Fibroblast of lung (primary cell): ENCODE results near the gene LVRN. TPM values are rescaled to one million over a fixed set of nuclear protein-coding genes. Genes with fewer than 3 reads are reported as not detected.

Experiments
- DNase-seq, 2 donors: peaks; one replicate each; pipeline versions ENCODE4 v3.0.0 to v3.0.0-alpha.2; 2010; ENCODE audit warnings: low read depth in 2 of 2
- H2AFZ ChIP-seq: 2 replicates; pipeline ENCODE4 v1.5.1; 2012; ENCODE audit warnings: low read length, control low read depth, inconsistent platforms
- H3K27ac ChIP-seq: 2 replicates; pipeline ENCODE4 v1.5.1; 2011; ENCODE audit warnings: low read length, control low read depth; ENCODE audit not compliant: insufficient read depth
- H3K27me3 ChIP-seq: 2 replicates; pipeline ENCODE4 v1.5.1; 2011; ENCODE audit warnings: mild to moderate bottlenecking, low read length; ENCODE audit not compliant: control insufficient read depth, insufficient read depth
- H3K36me3 ChIP-seq: 2 replicates; pipeline ENCODE4 v1.5.1; 2011; ENCODE audit warnings: low read length; ENCODE audit not compliant: control insufficient read depth, insufficient read depth
- H3K4me1 ChIP-seq: 2 replicates; pipeline ENCODE4 v1.5.1; 2011; ENCODE audit warnings: low read length; ENCODE audit not compliant: control insufficient read depth, insufficient read depth; ENCODE audit errors: extremely low read depth
- H3K4me2 ChIP-seq: 2 replicates; pipeline ENCODE4 v1.5.1; 2011; ENCODE audit warnings: low read length, control low read depth; ENCODE audit not compliant: insufficient read depth; ENCODE audit errors: extremely low read depth
- H3K4me3 ChIP-seq, 4 experiments: fragments of 200-600 bp in 1 of 4; sonication (generic) in 1 of 4; replicated peaks in 1 of 4; 2 replicates each; pipeline ENCODE4 v1.5.1; 2011 to 2016; ENCODE audit warnings: low read length in 4 of 4, low read depth in 3 of 4, mild to moderate bottlenecking in 3 of 4, control low read depth in 2 of 4, inconsistent platforms in 1 of 4, mixed read lengths in 1 of 4; ENCODE audit not compliant: insufficient read depth in 1 of 4; ENCODE audit errors: control extremely low read depth in 1 of 4
- H3K79me2 ChIP-seq: 2 replicates; pipeline ENCODE4 v1.5.1; 2012; ENCODE audit warnings: mild to moderate bottlenecking, low read length, inconsistent platforms; ENCODE audit not compliant: control insufficient read depth, insufficient read depth
- H3K9ac ChIP-seq: 2 replicates; pipeline ENCODE4 v1.5.1; 2011; ENCODE audit warnings: mild to moderate bottlenecking, low read length, control low read depth; ENCODE audit not compliant: insufficient read depth
- H3K9me3 ChIP-seq: 2 replicates; pipeline ENCODE4 v1.5.1; 2012; ENCODE audit warnings: low read depth, low read length; ENCODE audit not compliant: control insufficient read depth, insufficient read depth
- H4K20me1 ChIP-seq: 2 replicates; pipeline ENCODE4 v1.5.1; 2011; ENCODE audit warnings: low read length; ENCODE audit not compliant: control insufficient read depth, insufficient read depth; ENCODE audit errors: extremely low read depth
- CTCF ChIP-seq, 2 donors: IDR thresholded peaks in 1 of 2; conservative IDR thresholded peaks in 1 of 2; 1 replicate in 1 of 2; 2 replicates in 1 of 2; pipeline ENCODE4 v1.5.1; 2011 to 2012; ENCODE audit warnings: low read length in 2 of 2, control low read depth in 1 of 2, inconsistent platforms in 1 of 2, low read depth in 1 of 2, mild to moderate bottlenecking in 1 of 2
- EZH2 ChIP-seq: IDR thresholded peaks from 2 replicates; pipeline ENCODE4 v1.5.1; 2012; ENCODE audit warnings: low read length, control low read depth, mild to moderate bottlenecking; ENCODE audit errors: missing control alignments
- polyA plus RNA-seq, 2 donors: library from polyadenylated mRNA; depleted of rRNA in 1 of 2; stranded (reverse) in 1 of 2; unstranded in 1 of 2; fragments of >200 nt; gene quantifications; 2 replicates each; pipeline ENCODE4 v1.2.1, GENCODE V29; 2011 to 2012; ENCODE audit warnings: missing spikeins in 1 of 2
- total RNA-seq: library from RNA; depleted of rRNA; stranded (reverse); fragments of >200 nt; gene quantifications from 2 replicates; pipeline ENCODE4 v1.2.1, GENCODE V29; 2014

The LVRN gene
- total and polyA plus RNA-seq, 2 donors (not counting 1 experiment from before 2014, with no cell fraction given) = 0.10 to 0.17 TPM

GRCh38 chr5:116013936-116014335, 51.7 kb downstream of the LVRN start:
- H3K36me3 ChIP-seq = no peaks in the 10 kb centered on the region
- H2AFZ ChIP-seq = no peak overlapping the region
- DNase-seq = no peak
- no peaks in the 10 kb centered on the region for H3K9me3 ChIP-seq
- no peak for TF ChIP-seq CTCF (conservative IDR thresholded peaks at IDR 0.05 in 1 of 2, IDR thresholded peaks at IDR 0.05 in 1 of 2; ENCODE audit: low read depth in 1 of 2, low read length in 2 of 2)
- no peak for TF ChIP-seq EZH2
- no peak overlapping the region for H3K9ac ChIP-seq
- H3K4me3 ChIP-seq = no peak overlapping the region
- H3K27me3 ChIP-seq = no peaks in the 10 kb centered on the region
- peaks cover 3% of the 10 kb centered on the region for H3K4me1 ChIP-seq
- no peak overlapping the region for H3K27ac ChIP-seq
- no peak overlapping the region for H3K4me2 ChIP-seq
- no peaks in the 10 kb centered on the region for H4K20me1 ChIP-seq
- no peaks in the 10 kb centered on the region for H3K79me2 ChIP-seq

GRCh38 chr5:116023619-116024018, 61.3 kb downstream of the LVRN start:
- no peak overlapping the region for H3K4me3 ChIP-seq
- no peak for TF ChIP-seq EZH2
- TF ChIP-seq CTCF (conservative IDR thresholded peaks at IDR 0.05 in 1 of 2, IDR thresholded peaks at IDR 0.05 in 1 of 2; ENCODE audit: low read depth in 1 of 2, low read length in 2 of 2) = peak; percentile 16 to 26

GRCh38 chr5:116025866-116026265, 63.6 kb downstream of the LVRN start:
- H3K27me3 ChIP-seq = no peaks in the 10 kb centered on the region
- no peaks in the 10 kb centered on the region for H3K9me3 ChIP-seq
- no peak for TF ChIP-seq CTCF (conservative IDR thresholded peaks at IDR 0.05 in 1 of 2, IDR thresholded peaks at IDR 0.05 in 1 of 2; ENCODE audit: low read depth in 1 of 2, low read length in 2 of 2)
- TF ChIP-seq EZH2 = no peak
- DNase-seq = no peak
- no peak overlapping the region for H3K27ac ChIP-seq
- H3K9ac ChIP-seq = no peak overlapping the region
- no peak overlapping the region for H2AFZ ChIP-seq
- H3K79me2 ChIP-seq = no peaks in the 10 kb centered on the region
- H4K20me1 ChIP-seq = no peaks in the 10 kb centered on the region
- no peaks in the 10 kb centered on the region for H3K36me3 ChIP-seq
- H3K4me1 ChIP-seq = no peaks in the 10 kb centered on the region
- no peak overlapping the region for H3K4me3 ChIP-seq
- no peak overlapping the region for H3K4me2 ChIP-seq

More at GRCh38 chr5:116023619-116024018, 61.3 kb downstream of the LVRN start:
- no peak overlapping the region for H3K27ac ChIP-seq
- no peak for DNase-seq
- no peaks in the 10 kb centered on the region for H3K4me1 ChIP-seq
- no peaks in the 10 kb centered on the region for H3K9me3 ChIP-seq
- H3K27me3 ChIP-seq = no peaks in the 10 kb centered on the region
- no peak overlapping the region for H2AFZ ChIP-seq
- no peaks in the 10 kb centered on the region for H4K20me1 ChIP-seq
- no peaks in the 10 kb centered on the region for H3K36me3 ChIP-seq
- H3K79me2 ChIP-seq = no peaks in the 10 kb centered on the region
- H3K9ac ChIP-seq = no peak overlapping the region
- no peak overlapping the region for H3K4me2 ChIP-seq
